DND-41 (cell line): Measurements from ENCODE around the gene FAM83F.

ENCODE experiments used
- ATAC-seq: fragments of 200-7000 bp; cut with Tn5 transposase; 3 replicates; pipeline ENCODE4 v1.9.1; 2021; ENCODE audit warnings: low read depth; ENCODE audit not compliant: insufficient read depth
- DNase-seq: peaks from one replicate; pipeline ENCODE4 v3.0.0-alpha.2; 2020
- H2AFZ ChIP-seq: 2 replicates; pipeline ENCODE4 v1.6.0; 2012; ENCODE audit warnings: low read depth, low read length
- H3K27ac ChIP-seq: 2 replicates; pipeline ENCODE4 v1.5.1; 2012; ENCODE audit warnings: low read length, inconsistent platforms
- H3K27me3 ChIP-seq: fragments of 200-600 bp; sonication (generic); 2 replicates; pipeline ENCODE4 v1.6.0; 2012; ENCODE audit warnings: low read length, mild to moderate bottlenecking, inconsistent platforms; ENCODE audit not compliant: insufficient read depth, poor library complexity
- H3K36me3 ChIP-seq: 2 replicates; pipeline ENCODE4 v1.5.1; 2012; ENCODE audit warnings: low read length, inconsistent platforms; ENCODE audit not compliant: insufficient read depth
- H3K4me1 ChIP-seq: 2 replicates; pipeline ENCODE4 v1.5.1; 2012; ENCODE audit warnings: mild to moderate bottlenecking, low read length; ENCODE audit not compliant: insufficient read depth
- H3K4me2 ChIP-seq: 2 replicates; pipeline ENCODE4 v1.6.0; 2012; ENCODE audit warnings: mild to moderate bottlenecking, moderate library complexity, low read length, inconsistent platforms; ENCODE audit not compliant: insufficient read depth
- H3K4me3 ChIP-seq, 2 experiments: fragments of 200-600 bp in 1 of 2; shearing (Covaris generic) in 1 of 2; 2 replicates each; pipeline ENCODE4 v1.5.1; 2012 to 2016; ENCODE audit warnings: inconsistent platforms in 2 of 2, low read length in 2 of 2, mild to moderate bottlenecking in 2 of 2, low read depth in 1 of 2, moderate library complexity in 1 of 2
- H3K79me2 ChIP-seq: 2 replicates; pipeline ENCODE4 v1.6.0; 2012; ENCODE audit warnings: low read length, inconsistent platforms; ENCODE audit not compliant: insufficient read depth
- H3K9ac ChIP-seq: 2 replicates; pipeline ENCODE4 v1.6.0; 2012; ENCODE audit warnings: low read depth, mild to moderate bottlenecking, inconsistent platforms, low read length, moderate library complexity
- H3K9me3 ChIP-seq: 2 replicates; pipeline ENCODE4 v1.5.1; 2012; ENCODE audit warnings: low read length, moderate library complexity, mild to moderate bottlenecking, inconsistent platforms; ENCODE audit not compliant: insufficient read depth, severe bottlenecking
- H4K20me1 ChIP-seq: 2 replicates; pipeline ENCODE4 v1.6.0; 2012; ENCODE audit warnings: low read length; ENCODE audit not compliant: insufficient read depth
- CTCF ChIP-seq: IDR thresholded peaks from 2 replicates; pipeline ENCODE4 v1.5.1; 2012; ENCODE audit warnings: borderline replicate concordance, low read length, moderate library complexity, mild to moderate bottlenecking; ENCODE audit not compliant: poor library complexity, severe bottlenecking; ENCODE audit errors: extremely low read depth
- EZH2 ChIP-seq: IDR thresholded peaks from 3 replicates; pipeline ENCODE4 v1.6.1; 2012; ENCODE audit warnings: borderline replicate concordance, low read depth, mild to moderate bottlenecking, moderate library complexity, low read length, inconsistent platforms; ENCODE audit not compliant: severe bottlenecking

Gene FAM83F

GRCh38 chr22:39958949-39959639 is 35.7 kb upstream of the FAM83F start:
- TF ChIP-seq EZH2 (no peak), CTCF (no peak)
- Histone ChIP-seq H3K9me3 (no peaks in the 10 kb centered on the region), H3K79me2 (peaks cover 2% of the 10 kb centered on the region), H3K36me3 (peaks cover 81% of the 10 kb centered on the region), H4K20me1 (no peaks in the 10 kb centered on the region), H2AFZ (no peak overlapping the region), H3K4me1 (peaks cover 23% of the 10 kb centered on the region), H3K27ac (peak overlapping the region; percentile 58; the same call in 1 of the 2 replicates), H3K4me2 (no peak overlapping the region), H3K9ac (no peak overlapping the region), H3K4me3 (no peak overlapping the region), H3K27me3 (no peaks in the 10 kb centered on the region)
- DNase-seq (no peak), ATAC-seq (no peak)

GRCh38 chr22:39959640-39960447 is 34.9 kb upstream of the FAM83F start, which contains the start of gene TMA7B:
Gene TMA7B, plus strand, starts transcription at chr22:39960397. Its CDS starts 3,978 bp downstream, at chr22:39964375.
- peaks cover 18% of the 10 kb centered on the region for H3K4me1 ChIP-seq
- ATAC-seq (no peak), DNase-seq (no peak)
- no peaks in the 10 kb centered on the region for H3K9me3 ChIP-seq
- H2AFZ ChIP-seq = no peak within 1 kb of the TSS
- H3K79me2 ChIP-seq = no peaks in the 10 kb centered on the region; the same call in 1 of the 2 replicates
- TF ChIP-seq CTCF = no peak
- no peak for TF ChIP-seq EZH2
- no peaks in the 10 kb centered on the region for H4K20me1 ChIP-seq
- no peaks in the 10 kb centered on the region for H3K27me3 ChIP-seq
- H3K4me2 ChIP-seq = no peak within 1 kb of the TSS
- no peak within 1 kb of the TSS for H3K9ac ChIP-seq
- peaks cover 88% of the 10 kb centered on the region for H3K36me3 ChIP-seq
- H3K4me3 ChIP-seq = no peak within 1 kb of the TSS
- peak within 1 kb of the TSS; percentile 42 for H3K27ac ChIP-seq

- TF ChIP-seq EZH2 (no peak), CTCF (no peak)
- Histone ChIP-seq H2AFZ (no peak overlapping the region), H3K9ac (no peak overlapping the region), H3K27me3 (no peaks in the 10 kb centered on the region), H3K9me3 (no peaks in the 10 kb centered on the region), H3K4me1 (peaks cover 14% of the 10 kb centered on the region), H3K4me2 (no peak overlapping the region), H4K20me1 (no peaks in the 10 kb centered on the region), H3K79me2 (no peaks in the 10 kb centered on the region), H3K27ac (peak overlapping the region; percentile 42), H3K4me3 (no peak overlapping the region), H3K36me3 (peaks cover 91% of the 10 kb centered on the region)
- no peak for ATAC-seq
- DNase-seq = no peak
Observed at GRCh38 chr22:39960791-39961746, 33.7 kb upstream of the FAM83F start.
